A549 (cell line): ENCODE results near the gene AKNAD1. TPM values are rescaled to one million over a fixed set of nuclear protein-coding genes. Genes with fewer than 3 reads are reported as not detected.

Experiments
- ATAC-seq, 2 experiments: fragments of 200-7000 bp in 1 of 2; fragments of >200 bp in 1 of 2; cut with Nextera tagmentation in 1 of 2; cut with Tn5 transposase in 1 of 2; 3 replicates each; pipeline versions ENCODE4 v1.8.0 to v1.9.1; 2018 to 2020; ENCODE audit warnings: mild to moderate bottlenecking in 1 of 2, moderate library complexity in 1 of 2
- CTCF ChIA-PET: fragments of 300-600 bp; sonication (Branson Sonifier 250); formaldehyde crosslinking; extraction: SDS; loops from one replicate; lab custom pipeline; 2021; ENCODE audit warnings: antibody characterized with exemption, inconsistent platforms; lab: Yijun Ruan, JAX
- POLR2A ChIA-PET: fragments of 350-600 bp; formaldehyde crosslinking; extraction: SDS; loops from one replicate; lab custom pipeline; 2021; ENCODE audit warnings: antibody characterized with exemption, inconsistent platforms; lab: Yijun Ruan, JAX
- DNase-seq, 2 experiments: peaks; one replicate each; pipeline versions ENCODE4 v3.0.0 to v3.0.0-alpha.2; 2011 to 2016; ENCODE audit warnings: low read depth in 1 of 2, low spot score in 1 of 2
- FAIRE-seq: peaks from 2 replicates; lab custom pipeline; 2011; peaks lifted over from hg19 to GRCh38; lab: Jason Lieb, UNC
- H3K27ac ChIP-seq, 2 experiments: fragments of >200 bp; sonication (Bioruptor Twin); formaldehyde crosslinking; 3 replicates each; pipeline ENCODE4 v1.5.1; 2016 to 2017
- H3K4me1 ChIP-seq: fragments of >200 bp; sonication (Bioruptor Twin); formaldehyde crosslinking; 3 replicates; pipeline ENCODE4 v1.6.1; 2016
- H3K4me2 ChIP-seq: fragments of >200 bp; sonication (Bioruptor Twin); formaldehyde crosslinking; 3 replicates; pipeline ENCODE4 v1.6.1; 2016
- H3K4me3 ChIP-seq: fragments of >200 bp; sonication (Bioruptor Twin); formaldehyde crosslinking; 3 replicates; pipeline ENCODE4 v1.5.1; 2016
- H3K9me3 ChIP-seq: fragments of >200 bp; sonication (Bioruptor Twin); formaldehyde crosslinking; 3 replicates; pipeline ENCODE4 v1.6.1; 2016
- BHLHE40 ChIP-seq: IDR thresholded peaks from 2 replicates; pipeline ENCODE4 v1.6.1; 2012; ENCODE audit warnings: low read depth, low read length, inconsistent platforms
- CBX8 ChIP-seq: fragments of 200-600 bp; sonication (generic); IDR thresholded peaks from 2 replicates; pipeline ENCODE4 v1.6.1; 2016
- EHMT2 ChIP-seq: fragments of 200-600 bp; sonication (generic); IDR thresholded peaks from 2 replicates; pipeline ENCODE4 v1.6.1; 2016; ENCODE audit warnings: antibody characterized with exemption, low read depth, mild to moderate bottlenecking, moderate library complexity
- ELK1 ChIP-seq: fragments of 150-350 bp; IDR thresholded peaks from 2 replicates; pipeline ENCODE4 v1.6.1; 2014; ENCODE audit warnings: low read depth, mild to moderate bottlenecking, low read length
- EP300 ChIP-seq, 2 experiments: fragments of >200 bp; sonication (Bioruptor Twin); formaldehyde crosslinking; IDR thresholded peaks; 2 replicates in 1 of 2; 3 replicates in 1 of 2; pipeline ENCODE4 v1.6.1; 2016 to 2017
- ESRRA ChIP-seq: fragments of 150-350 bp; IDR thresholded peaks from 2 replicates; pipeline ENCODE4 v1.6.1; 2014; ENCODE audit warnings: mild to moderate bottlenecking, low read length, borderline replicate concordance
- FOSL2 ChIP-seq, 2 experiments: fragments of 450-650 bp in 1 of 2; fragments of >200 bp in 1 of 2; sonication (Bioruptor Twin) in 1 of 2; formaldehyde crosslinking; IDR thresholded peaks; 2 replicates each; pipeline versions ENCODE4 v1.5.0 to v1.6.1; 2016 to 2020; ENCODE audit warnings: mild to moderate bottlenecking in 1 of 2, moderate library complexity in 1 of 2
- GATA3 ChIP-seq: IDR thresholded peaks from 2 replicates; pipeline ENCODE4 v1.6.1; 2012; ENCODE audit warnings: borderline replicate concordance
- MAX ChIP-seq: IDR thresholded peaks from 2 replicates; pipeline ENCODE4 v1.6.1; 2012
- MYC ChIP-seq: IDR thresholded peaks from 2 replicates; pipeline ENCODE4 v1.6.1; 2012; ENCODE audit warnings: mild to moderate bottlenecking, inconsistent platforms, low read length, improper control_type of control experiment, borderline replicate concordance
- NPAS2 ChIP-seq: fragments of 250-450 bp; sonication (Bioruptor Pico); IDR thresholded peaks from 2 replicates; pipeline ENCODE4 v1.8.0; 2022; ENCODE audit warnings: mild to moderate bottlenecking, moderate library complexity, borderline replicate concordance
- PBX3 ChIP-seq: IDR thresholded peaks from 2 replicates; pipeline ENCODE4 v1.6.1; 2012
- POLR2AphosphoS2 ChIP-seq: conservative IDR thresholded peaks from 2 replicates; pipeline ENCODE4 v1.6.1; 2012; ENCODE audit warnings: low read length, improper control_type of control experiment, inconsistent platforms
- RAD21 ChIP-seq, 2 experiments: fragments of >200 bp in 1 of 2; sonication (Bioruptor Twin) in 1 of 2; formaldehyde crosslinking in 1 of 2; IDR thresholded peaks in 1 of 2; conservative IDR thresholded peaks in 1 of 2; 2 replicates in 1 of 2; 3 replicates in 1 of 2; pipeline ENCODE4 v1.6.1; 2012 to 2018; ENCODE audit warnings: inconsistent platforms in 1 of 2
- RARB ChIP-seq: fragments of 250-450 bp; sonication (Bioruptor Pico); IDR thresholded peaks from 2 replicates; pipeline ENCODE4 v1.8.0; 2021; ENCODE audit warnings: mild to moderate bottlenecking, moderate library complexity
- RCOR1 ChIP-seq: fragments of 150-350 bp; IDR thresholded peaks from 2 replicates; pipeline ENCODE4 v1.6.1; 2014; ENCODE audit warnings: antibody characterized with exemption, low read length, low read depth
- REST ChIP-seq: fragments of 200-600 bp; sonication (generic); IDR thresholded peaks from 2 replicates; pipeline ENCODE4 v1.6.1; 2016; ENCODE audit warnings: antibody characterized with exemption, mild to moderate bottlenecking, moderate library complexity
- RNF2 ChIP-seq: fragments of 200-600 bp; sonication (generic); IDR thresholded peaks from 2 replicates; pipeline ENCODE4 v1.6.1; 2016; ENCODE audit warnings: low read depth, mild to moderate bottlenecking, antibody characterized with exemption, moderate library complexity, borderline replicate concordance
- SMC3 ChIP-seq: fragments of >200 bp; sonication (Bioruptor Twin); formaldehyde crosslinking; IDR thresholded peaks from 3 replicates; pipeline ENCODE4 v1.6.1; 2018; ENCODE audit warnings: inconsistent platforms
- SREBF2 ChIP-seq: fragments of 450-650 bp; IDR thresholded peaks from 2 replicates; pipeline ENCODE4 v1.6.1; 2014; ENCODE audit warnings: mild to moderate bottlenecking, moderate library complexity
- TFCP2L1 ChIP-seq: fragments of 250-450 bp; sonication (Bioruptor Pico); IDR thresholded peaks from 2 replicates; pipeline ENCODE4 v1.5.0; 2021; ENCODE audit warnings: mild to moderate bottlenecking
- ZC3H11A ChIP-seq: fragments of 450-650 bp; IDR thresholded peaks from 2 replicates; pipeline ENCODE4 v1.6.1; 2014; ENCODE audit warnings: antibody characterized with exemption, mild to moderate bottlenecking
- WGBS: methylation state at CpG from one replicate; pipeline ENCODE4 v1.1.6; 2017; ENCODE audit errors: missing lambda C conversion rate; 5-methylcytosine and 5-hydroxymethylcytosine counted together
- polyA plus RNA-seq, 4 experiments: library from polyadenylated mRNA; depleted of rRNA in 3 of 4; stranded (reverse); fragments of >200 nt; fragmentation: RNase III in 1 of 4; extraction: RNeasy Plus Mini Kit Qiagen cat#74134 plus additional on column Dnase treatment in 1 of 4; gene quantifications; 2 replicates in 3 of 4; 3 replicates in 1 of 4; pipeline ENCODE4 v1.2.3, GENCODE V29; 2011 to 2017

The AKNAD1 gene
- polyA plus RNA-seq, 2 of the 4 experiments (the other 2 are of a cell fraction) = 0.56 to 1.3 TPM

DNA sequence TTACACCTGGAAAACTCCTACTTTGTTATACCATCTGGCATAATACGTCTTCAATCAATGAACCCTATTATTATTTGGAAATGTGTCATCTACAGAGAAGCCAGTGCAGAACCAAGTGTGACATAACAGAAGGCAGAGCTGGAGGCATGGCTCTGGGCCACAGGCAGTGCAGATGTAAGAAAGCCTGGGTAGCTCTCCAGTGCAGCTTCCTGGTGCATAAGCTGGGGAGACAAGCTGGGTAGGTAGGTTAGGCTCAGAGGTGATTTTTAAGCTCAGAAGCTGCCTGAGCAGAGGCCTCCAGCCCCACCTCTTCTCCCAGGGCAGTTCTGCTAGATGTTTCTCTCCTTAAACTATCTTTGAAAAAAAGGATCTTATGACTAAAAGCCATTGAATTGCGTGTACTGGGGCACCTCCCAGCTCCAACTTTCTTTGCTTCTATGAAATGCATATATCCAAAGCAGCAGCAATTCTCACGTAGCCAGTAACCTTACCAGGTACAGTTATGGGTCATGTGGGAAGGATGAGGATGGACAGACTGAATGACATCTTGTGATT is 30.7 kb downstream of the AKNAD1 start:
- CTCF ChIA-PET = interaction anchor here (1.0 to 13.6 kb wide), 4 partner anchors 10 to 89 kb away, joined by 3 to 265 read pairs (median 3); no protein-coding TSS in a partner anchor
- POLR2A ChIA-PET = no interaction called here
- WGBS = 81% methylated on average over 3 of the region's 3 CpGs

DNA sequence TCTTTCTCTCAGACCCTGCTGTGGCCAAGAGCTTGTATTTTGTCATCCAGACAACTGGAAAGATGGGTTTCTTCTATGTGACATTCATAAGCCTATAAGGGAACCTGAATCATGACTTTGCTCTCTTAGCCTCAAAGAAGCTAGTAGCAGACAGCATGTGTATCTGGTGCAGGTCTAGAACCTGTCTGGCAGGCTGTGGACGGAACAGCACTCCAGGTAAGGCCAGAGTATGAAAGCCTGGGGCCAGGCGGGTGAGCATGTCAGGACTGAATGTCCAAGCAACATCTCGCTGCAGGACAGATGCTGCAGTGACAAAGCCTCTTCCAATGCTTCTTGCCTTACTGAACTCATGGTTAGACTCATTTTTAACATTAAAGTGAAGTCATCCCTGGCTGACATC is 32.8 kb downstream of the AKNAD1 start:
- Histone ChIP-seq H3K4me3 (no peak overlapping the region), H3K9me3 (no peaks in the 10 kb centered on the region)
- CTCF ChIA-PET = interaction anchor here (0.7 to 13.6 kb wide), 2 partner anchors 61 to 75 kb away, joined by 3 to 265 read pairs; no protein-coding TSS in a partner anchor
- DNase-seq = no peak
- TF ChIP-seq BHLHE40 (no peak), SMC3 (no peak), TFCP2L1 (CRISPR knock-in tag) (no peak), GATA3 (no peak), RNF2 (no peak), ESRRA (no peak), MYC (no peak), SREBF2 (no peak), POLR2AphosphoS2 (no peak), ELK1 (no peak), EHMT2 (no peak)
- TF ChIP-seq, all 56 proteins: peak for 0
- no peak overlapping the region for H3K27ac ChIP-seq
- H3K4me1 ChIP-seq = peaks cover 9% of the 10 kb centered on the region
- no peak for FAIRE-seq
- WGBS = 84% methylated on average over 3 of the region's 3 CpGs
- POLR2A ChIA-PET = no interaction called here
- no peak overlapping the region for H3K4me2 ChIP-seq
- ATAC-seq = no peak

More for the DNA sequence above, 30.7 kb downstream of the AKNAD1 start:
- Histone ChIP-seq H3K9me3 (no peaks in the 10 kb centered on the region), H3K4me1 (peaks cover 27% of the 10 kb centered on the region), H3K4me2 (no peak overlapping the region), H3K27ac (no peak overlapping the region), H3K4me3 (no peak overlapping the region)
- no peak for ATAC-seq
- no peak for DNase-seq
- no peak for FAIRE-seq
- no peak for TF ChIP-seq RAD21 (conservative IDR thresholded peaks at IDR 0.05 in 1 of 2, IDR thresholded peaks at IDR 0.05 in 1 of 2)
- no peak for TF ChIP-seq FOSL2 (IDR thresholded peaks at IDR 0.05)
- no peak for TF ChIP-seq FOSL2 (CRISPR knock-in tag; IDR thresholded peaks at IDR 0.05)
- no peak for TF ChIP-seq MAX
- no peak for TF ChIP-seq REST
- no peak for TF ChIP-seq ESRRA
- no peak for TF ChIP-seq NPAS2 (CRISPR knock-in tag)
- TF ChIP-seq RNF2 = no peak
- TF ChIP-seq PBX3 = no peak
- TF ChIP-seq CBX8 = no peak
- no peak for TF ChIP-seq EP300 (IDR thresholded peaks at IDR 0.05)
- TF ChIP-seq ZC3H11A = no peak
- no peak for TF ChIP-seq RCOR1
- TF ChIP-seq RARB (CRISPR knock-in tag) = no peak
